ENCODE measurements around the gene LHX4. TPM values are rescaled to one million over a fixed set of nuclear protein-coding genes. Genes with fewer than 3 reads are reported as not detected.

The LHX4 gene
- total RNA-seq, 2 donors from 2014 or later, result not detected

GRCh38 chr1:180258290-180258689, 28.2 kb downstream of the LHX4 start:
- no peak for ATAC-seq
- H3K27me3 ChIP-seq, result no peaks in the 10 kb centered on the region

GRCh38 chr1:180258935-180259334, 28.9 kb downstream of the LHX4 start:
- ATAC-seq, result no peak
- DNase-seq, result no peak
- intact Hi-C loops (cut with DNase I), result loop anchor here (10.0 kb wide), 1 partner anchor 226 kb away; no protein-coding TSS in a partner anchor
- Histone ChIP-seq H3K27me3 (no peaks in the 10 kb centered on the region), H3K4me3 (no peak overlapping the region), H3K9me3 (no peaks in the 10 kb centered on the region), H3K36me3 (replicated peaks in 1 of 2; ENCODE audit: insufficient read depth in 1 of 2, low read depth in 2 of 2) (no peaks in the 10 kb centered on the region), H3K27ac (no peak overlapping the region), H3K4me1 (peaks cover 37% of the 10 kb centered on the region)
- WGBS, 2 donors, result 67 to 75% methylated on average over 5 of the region's 5 CpGs
- TF ChIP-seq POLR2A (IDR thresholded peaks at IDR 0.05) (no peak), CTCF (IDR thresholded peaks at IDR 0.05) (no peak)

More at GRCh38 chr1:180258290-180258689, 28.2 kb downstream of the LHX4 start:
- Histone ChIP-seq H3K9me3 (no peaks in the 10 kb centered on the region), H3K36me3 (replicated peaks in 1 of 2; ENCODE audit: insufficient read depth in 1 of 2, low read depth in 2 of 2) (no peaks in the 10 kb centered on the region), H3K4me3 (no peak overlapping the region), H3K4me1 (peaks cover 40% of the 10 kb centered on the region), H3K27ac (no peak overlapping the region)
- 80 to 88% methylated on average over 12 of the region's 12 CpGs for WGBS, 2 donors
- TF ChIP-seq POLR2A (IDR thresholded peaks at IDR 0.05), result no peak
- TF ChIP-seq CTCF (IDR thresholded peaks at IDR 0.05), result no peak
- DNase-seq, result no peak
- intact Hi-C loops (cut with DNase I), result loop anchor here (10.0 kb wide), 1 partner anchor 227 kb away; no protein-coding TSS in a partner anchor

GRCh38 chr1:180259431-180260338, 29.6 kb downstream of the LHX4 start:
- TF ChIP-seq CTCF (IDR thresholded peaks at IDR 0.05) (no peak), POLR2A (IDR thresholded peaks at IDR 0.05) (no peak)
- Histone ChIP-seq H3K27me3 (no peaks in the 10 kb centered on the region), H3K9me3 (no peaks in the 10 kb centered on the region), H3K4me1 (peaks cover 30% of the 10 kb centered on the region), H3K27ac (no peak overlapping the region), H3K4me3 (no peak overlapping the region), H3K36me3 (replicated peaks in 1 of 2; ENCODE audit: insufficient read depth in 1 of 2, low read depth in 2 of 2) (no peaks in the 10 kb centered on the region)
- no peak for DNase-seq
- intact Hi-C loops (cut with DNase I), result loop anchor here (10.0 kb wide), 1 partner anchor 225 kb away; no protein-coding TSS in a partner anchor
- WGBS, 2 donors, result 63 to 70% methylated on average over 21 to 22 of the region's 22 CpGs
- no peak for ATAC-seq

- peaks cover 28% of the 10 kb centered on the region for H3K4me1 ChIP-seq
- no peaks in the 10 kb centered on the region for H3K9me3 ChIP-seq
- no peak overlapping the region for H3K27ac ChIP-seq
- TF ChIP-seq CTCF (IDR thresholded peaks at IDR 0.05) (no peak), POLR2A (IDR thresholded peaks at IDR 0.05) (no peak)
- 80% methylated on average over 2 to 13 of the region's 13 CpGs for WGBS, 2 donors
- H3K27me3 ChIP-seq, result no peaks in the 10 kb centered on the region
- intact Hi-C loops (cut with DNase I), result no loop called here
- no peak overlapping the region for H3K4me3 ChIP-seq
- no peak for DNase-seq
- ATAC-seq, result no peak
- H3K36me3 ChIP-seq (replicated peaks in 1 of 2; ENCODE audit: insufficient read depth in 1 of 2, low read depth in 2 of 2), result no peaks in the 10 kb centered on the region
Measured at GRCh38 chr1:180260541-180260940, 30.5 kb downstream of the LHX4 start.

Data from body of pancreas (tissue), 4 donors.